Transverse colon (tissue), 3 donors: ENCODE data around the gene SNAI3.

Source experiments
- CTCF ChIP-seq, 5 experiments: fragments of 200-600 bp in 3 of 5; fragments of 450-650 bp in 2 of 5; sonication (generic) in 3 of 5; IDR thresholded peaks; 1 replicate in 2 of 5; 2 replicates in 3 of 5; pipeline ENCODE4 v1.5.1; 2016 to 2017; ENCODE audit warnings: antibody characterized with exemption in 5 of 5, inconsistent platforms in 3 of 5, mild to moderate bottlenecking in 2 of 5, moderate library complexity in 1 of 5
- POLR2A ChIP-seq: fragments of 450-650 bp; IDR thresholded peaks from one replicate; pipeline ENCODE4 v1.6.1; 2016; ENCODE audit warnings: antibody characterized with exemption, mild to moderate bottlenecking, moderate library complexity

DNA sequence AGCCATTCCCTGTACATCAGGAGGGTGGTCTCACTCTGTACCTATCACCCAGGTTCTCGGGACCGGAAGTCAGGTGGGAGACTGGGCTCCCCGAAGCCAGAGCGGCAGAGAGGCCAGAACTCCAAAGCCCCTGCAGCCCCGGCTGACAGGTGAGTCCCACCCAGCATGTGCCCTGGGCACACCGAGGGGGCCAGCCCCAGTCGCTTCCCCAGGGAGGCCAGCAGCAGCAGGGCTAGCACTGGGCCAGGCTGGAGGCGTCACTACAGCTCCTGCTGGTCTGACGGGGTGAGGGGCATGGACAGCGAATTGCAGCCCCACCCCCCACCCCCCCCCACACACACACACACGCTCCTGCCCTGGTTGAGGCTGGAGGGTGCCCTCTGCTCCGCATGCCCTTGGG lies 55.9 kb downstream of the SNAI3 start:
- TF ChIP-seq POLR2A (no peak), CTCF (IDR thresholded peaks at IDR 0.05) (no peak)
